Measurements from ENCODE around the gene TBL1Y.

The TBL1Y gene

GRCh38 chrY:7094365-7094764 is 183.9 kb downstream of the TBL1Y start:
- no peak for DNase-seq

GRCh38 chrY:7097021-7097420 is 186.5 kb downstream of the TBL1Y start:
- DNase-seq = no peak

- no peak for DNase-seq
These were observed 189.2 kb downstream of the TBL1Y start for GRCh38 chrY:7099742-7100141.

- DNase-seq = no peak
These were observed 192.2 kb downstream of the TBL1Y start for GRCh38 chrY:7102680-7103079.

- no peak for DNase-seq
These were observed 196.7 kb downstream of the TBL1Y start for GRCh38 chrY:7107179-7107578.

- no peak for DNase-seq
These were observed 199.6 kb downstream of the TBL1Y start for GRCh38 chrY:7110086-7110485.

GRCh38 chrY:7115871-7116270 is 205.4 kb downstream of the TBL1Y start:
- DNase-seq = no peak

GRCh38 chrY:7122202-7122601 is 211.7 kb downstream of the TBL1Y start:
- DNase-seq = no peak

GRCh38 chrY:7125136-7126056 is 214.9 kb downstream of the TBL1Y start:
- DNase-seq = no peak

- DNase-seq = no peak
These were observed 217.7 kb downstream of the TBL1Y start for GRCh38 chrY:7128211-7128610.
